Adrenal gland (tissue), 12 donors: ENCODE results near the gene COL10A1. TPM values are rescaled to one million over a fixed set of nuclear protein-coding genes. Genes with fewer than 3 reads are reported as not detected.

Experiments
- DNase-seq, 7 donors: peaks; one replicate each; pipeline ENCODE4 v3.0.0-alpha.2; 2019 to 2020
- H3K27ac ChIP-seq, 5 donors: fragments of 200-600 bp; sonication (generic) in 4 of 5; 1 replicate in 3 of 5; 2 replicates in 2 of 5; pipeline versions ENCODE4 v1.5.1 to v1.8.0; 2016 to 2020; ENCODE audit warnings: mild to moderate bottlenecking in 1 of 5
- H3K27me3 ChIP-seq: fragments of 200-600 bp; 2 replicates; pipeline ENCODE4 v1.8.0; 2021
- H3K36me3 ChIP-seq, 2 donors: fragments of 200-600 bp; replicated peaks in 1 of 2; 1 replicate in 1 of 2; 2 replicates in 1 of 2; pipeline versions ENCODE4 v1.5.1 to v1.8.0; 2018 to 2022
- H3K4me1 ChIP-seq, 2 donors: fragments of 200-600 bp; replicated peaks in 1 of 2; 1 replicate in 1 of 2; 2 replicates in 1 of 2; pipeline versions ENCODE4 v1.5.1 to v1.8.0; 2018 to 2021
- H3K4me3 ChIP-seq, 4 donors: fragments of 200-600 bp; sonication (generic) in 3 of 4; one replicate each; pipeline ENCODE4 v1.5.1; 2016 to 2018
- H3K9me3 ChIP-seq, 3 donors: fragments of 200-600 bp; sonication (generic) in 1 of 3; replicated peaks in 1 of 3; 1 replicate in 2 of 3; 2 replicates in 1 of 3; pipeline versions ENCODE4 v1.5.1 to v1.8.0; 2016 to 2021
- CTCF ChIP-seq, 6 experiments: fragments of 450-650 bp in 4 of 6; fragments of 200-600 bp in 2 of 6; sonication (generic) in 1 of 6; IDR thresholded peaks; 1 replicate in 5 of 6; 2 replicates in 1 of 6; pipeline versions ENCODE4 v1.5.1 to v1.8.0; 2016 to 2021; ENCODE audit warnings: antibody characterized with exemption in 6 of 6, mild to moderate bottlenecking in 2 of 6, moderate library complexity in 1 of 6
- POLR2A ChIP-seq, 2 donors: fragments of 450-650 bp; IDR thresholded peaks; one replicate each; pipeline ENCODE4 v1.6.1; 2017; ENCODE audit warnings: antibody characterized with exemption in 2 of 2, mild to moderate bottlenecking in 2 of 2, moderate library complexity in 1 of 2
- WGBS, 4 donors: extraction: QIAGEN DNeasy Blood & Tissue Kit in 2 of 4; methylation state at CpG; one replicate each; pipeline versions ENCODE4 v1.1.5 to v1.1.7; 2013 to 2017; 5-methylcytosine and 5-hydroxymethylcytosine counted together
- intact Hi-C, 2 donors: fragments of 100-400 bp; cut with DNase I; formaldehyde crosslinking; loops; one replicate each; pipeline versions ENCODE4 v1.14.1 to v1.15.0; 2022 to 2023
- polyA plus RNA-seq, 3 donors: library from polyadenylated mRNA; stranded (reverse); fragments of 200-250 nt in 2 of 3; fragments of 350-450 nt in 1 of 3; fragmentation: Illumina TruSeq in 1 of 3; extraction: RNeasy Lipid Tissue Mini Kit (QIAGEN cat#74804) in 1 of 3; gene quantifications; one replicate each; pipeline ENCODE4 v1.2.3, GENCODE V29; 2013 to 2014
- total RNA-seq, 9 donors: library from RNA; depleted of rRNA in 4 of 9; stranded (reverse); fragments of >200 nt in 4 of 9; fragments of 120-200 nt in 1 of 9; fragmentation: NEBNext Ultra II Directional in 1 of 9; extraction: Animal tissue kit (Norgen Biotek cat#: 25700) in 1 of 9; gene quantifications; one replicate each; pipeline versions ENCODE4 v1.1.0 to v1.2.4, GENCODE V29; 2013 to 2023
- donor health status: healthy with polysubstance abuse.
- donor health status: Bipolar disorder and iron deficiency.
- donor health status: DM: yes; HTN: yes; CAD: no.
- donor health status: DM: no; HTN: no; CAD: no.
- donor health status: DM: no; HTN: no; CAD: no.
- donor health status: DM: yes; HTN: yes; CAD: no.

Gene COL10A1
- total and polyA plus RNA-seq, 12 donors, result under 0.01 to 0.12 (median 0.07) TPM; not detected in 9

- TF ChIP-seq POLR2A (IDR thresholded peaks at IDR 0.05) (no peak), CTCF (IDR thresholded peaks at IDR 0.05) (no peak)
- DNase-seq, result no peak
- Histone ChIP-seq H3K36me3 (no peaks in the 10 kb centered on the region), H3K9me3 (no peaks in the 10 kb centered on the region), H3K4me3 (no peak overlapping the region), H3K27me3 (no peaks in the 10 kb centered on the region), H3K4me1 (no peaks in the 10 kb centered on the region), H3K27ac (no peak overlapping the region)
- intact Hi-C loops, result no loop called here
- WGBS, 4 donors, result 94 to 98% (median 97%) methylated on average over 3 of the region's 3 CpGs
Measured at GRCh38 chr6:116159782-116160524, 34.0 kb upstream of the COL10A1 start.

- Histone ChIP-seq H3K9me3 (no peaks in the 10 kb centered on the region), H3K27me3 (no peaks in the 10 kb centered on the region), H3K36me3 (no peaks in the 10 kb centered on the region), H3K4me3 (no peak overlapping the region), H3K4me1 (no peaks in the 10 kb centered on the region), H3K27ac (no peak overlapping the region)
- TF ChIP-seq POLR2A (IDR thresholded peaks at IDR 0.05) (no peak), CTCF (IDR thresholded peaks at IDR 0.05) (no peak)
- no peak for DNase-seq
- WGBS, 4 donors, result 52 to 66% (median 55%) methylated on average over 3 of the region's 3 CpGs
- intact Hi-C loops, result no loop called here
Measured at GRCh38 chr6:116158641-116159040, 32.7 kb upstream of the COL10A1 start.

GRCh38 chr6:116157391-116157790 lies 31.5 kb upstream of the COL10A1 start:
- no peak for DNase-seq
- Histone ChIP-seq H3K27ac (no peak overlapping the region), H3K27me3 (no peaks in the 10 kb centered on the region), H3K9me3 (no peaks in the 10 kb centered on the region), H3K36me3 (no peaks in the 10 kb centered on the region), H3K4me1 (no peaks in the 10 kb centered on the region), H3K4me3 (no peak overlapping the region)
- no peak for TF ChIP-seq POLR2A (IDR thresholded peaks at IDR 0.05)
- no peak for TF ChIP-seq CTCF (IDR thresholded peaks at IDR 0.05)
- intact Hi-C loops, result no loop called here
- WGBS, 4 donors, result 75 to 88% (median 86%) methylated on average over 1 of the region's 1 CpG

GRCh38 chr6:116156405-116157326 lies 30.7 kb upstream of the COL10A1 start:
- H3K27me3 ChIP-seq, result no peaks in the 10 kb centered on the region
- H3K4me1 ChIP-seq, result no peaks in the 10 kb centered on the region
- H3K27ac ChIP-seq, result no peak overlapping the region
- H3K4me3 ChIP-seq, result no peak overlapping the region
- DNase-seq, result no peak
- WGBS, 4 donors, result 78 to 90% (median 83%) methylated on average over 7 of the region's 7 CpGs
- intact Hi-C loops, result no loop called here
- no peaks in the 10 kb centered on the region for H3K9me3 ChIP-seq
- H3K36me3 ChIP-seq, result no peaks in the 10 kb centered on the region
- no peak for TF ChIP-seq POLR2A (IDR thresholded peaks at IDR 0.05)
- TF ChIP-seq CTCF (IDR thresholded peaks at IDR 0.05), result no peak
